Caco-2 (cell line): ENCODE data around the gene TAS2R4. TPM values are rescaled to one million over a fixed set of nuclear protein-coding genes. Genes with fewer than 3 reads are reported as not detected.

Experiments
- Bru-seq: library from RNA; stranded (reverse); fragments of 400-500 nt; gene quantifications from one replicate; lab custom pipeline; 2021; lab: Mats Ljungman, UMichigan
- BruChase-seq, 2 experiments: library from RNA; stranded (reverse); fragments of 400-500 nt; gene quantifications; one replicate each; lab custom pipeline; 2021; lab: Mats Ljungman, UMichigan
- BruUV-seq: library from RNA; stranded (reverse); fragments of 400-500 nt; replicated peaks from 2 replicates; lab custom pipeline; 2021; lab: Mats Ljungman, UMichigan
- CTCF ChIA-PET: fragments of 300-600 bp; sonication (Branson Sonifier 250); formaldehyde crosslinking; loops from one replicate; lab custom pipeline; 2022; ENCODE audit warnings: antibody characterized with exemption; lab: Charles Lee
- POLR2A ChIA-PET: fragments of 300-600 bp; sonication (Branson Sonifier 250); formaldehyde crosslinking; loops from one replicate; lab custom pipeline; 2022; ENCODE audit warnings: antibody characterized with exemption; lab: Charles Lee
- DNase-seq, 2 experiments: peaks; one replicate each; pipeline versions ENCODE4 v3.0.0 to v3.0.0-alpha.2; 2020 to 2022
- H3K27me3 ChIP-seq: replicated peaks from 2 replicates; pipeline ENCODE4 v1.6.0; 2011; ENCODE audit warnings: low read length; ENCODE audit not compliant: control insufficient read depth, insufficient read depth
- H3K36me3 ChIP-seq: 2 replicates; pipeline ENCODE4 v1.5.1; 2011; ENCODE audit warnings: low read length; ENCODE audit not compliant: control insufficient read depth, insufficient read depth
- H3K4me1 ChIP-seq: fragments of 250-450 bp; sonication (Bioruptor Pico); 2 replicates; pipeline ENCODE4 v1.5.1; 2020; ENCODE audit warnings: mild to moderate bottlenecking
- H3K4me3 ChIP-seq: 2 replicates; pipeline ENCODE4 v1.5.1; 2011; ENCODE audit warnings: low read depth, mild to moderate bottlenecking, control low read depth, low read length
- H3K9me3 ChIP-seq: fragments of 250-450 bp; sonication (Bioruptor Pico); 2 replicates; pipeline ENCODE4 v1.5.1; 2020; ENCODE audit warnings: mild to moderate bottlenecking, moderate library complexity
- H3K27ac Mint-ChIP-seq: one replicate; pipeline ENCODE4 v1.8.0; 2022; ENCODE audit warnings: mixed read lengths; ENCODE audit not compliant: unreplicated experiment
- H3K27me3 Mint-ChIP-seq: one replicate; pipeline ENCODE4 v1.8.0; 2022; ENCODE audit warnings: mixed read lengths; ENCODE audit not compliant: insufficient read depth, unreplicated experiment
- H3K36me3 Mint-ChIP-seq: one replicate; pipeline ENCODE4 v1.8.0; 2022; ENCODE audit warnings: mild to moderate bottlenecking, mixed read lengths; ENCODE audit not compliant: insufficient read depth, unreplicated experiment
- H3K4me1 Mint-ChIP-seq: one replicate; pipeline ENCODE4 v1.8.0; 2022; ENCODE audit warnings: low read depth, mixed read lengths; ENCODE audit not compliant: unreplicated experiment
- H3K4me3 Mint-ChIP-seq: one replicate; pipeline ENCODE4 v1.8.0; 2022; ENCODE audit warnings: mild to moderate bottlenecking, moderate library complexity, mixed read lengths; ENCODE audit not compliant: unreplicated experiment
- H3K9me3 Mint-ChIP-seq: one replicate; pipeline ENCODE4 v1.8.0; 2022; ENCODE audit warnings: mixed read lengths; ENCODE audit not compliant: unreplicated experiment
- CTCF ChIP-seq, 2 experiments: fragments of 200-600 bp in 1 of 2; IDR thresholded peaks; 1 replicate in 1 of 2; 2 replicates in 1 of 2; pipeline versions ENCODE4 v1.5.1 to v1.8.0; 2011 to 2022; ENCODE audit warnings: antibody characterized with exemption in 1 of 2, control low read depth in 1 of 2, inconsistent platforms in 1 of 2, low read depth in 1 of 2, low read length in 1 of 2, mild to moderate bottlenecking in 1 of 2, moderate library complexity in 1 of 2; ENCODE audit not compliant: insufficient read depth in 1 of 2, severe bottlenecking in 1 of 2, unreplicated experiment in 1 of 2
- intact Hi-C: fragments of 100-400 bp; cut with micrococcal nuclease; formaldehyde crosslinking; loops from one replicate; pipeline ENCODE4 v1.10.0; 2022; ENCODE audit not compliant: unreplicated experiment
- long read RNA-seq: library from polyadenylated mRNA; stranded (forward); transcript quantifications from one replicate; pipeline ENCODE4 v2.0.0, GENCODE V29; 2022
- total RNA-seq: library from RNA; stranded (reverse); gene quantifications from 2 replicates; pipeline ENCODE4 v1.2.3, GENCODE V29; 2022

TAS2R4 gene
- total RNA-seq (1.2 and 1.3 TPM in 2 replicates), Bru-seq, nascent RNA (percentile 66 among the genes with signal in this experiment), BruChase-seq, experiment 1, labeled RNA remaining after a 2-hour chase (percentile 82 among the genes with signal in this experiment), BruChase-seq, experiment 2, labeled RNA remaining after a 6-hour chase (percentile 85 among the genes with signal in this experiment)
- long read RNA-seq = 0 reads

- Mint-ChIP-seq H3K36me3 (peaks cover 5% of the 10 kb centered on the region), H3K9me3 (peaks cover 9% of the 10 kb centered on the region), H3K4me1 (no peaks in the 10 kb centered on the region), H3K27ac (no peak within 1 kb of the TSS), H3K27me3 (no peaks in the 10 kb centered on the region), H3K4me3 (no peak within 1 kb of the TSS)
- POLR2A ChIA-PET = no interaction called here
- Histone ChIP-seq H3K9me3 (no peaks in the 10 kb centered on the region), H3K4me1 (no peaks in the 10 kb centered on the region), H3K27me3 (no peaks in the 10 kb centered on the region), H3K36me3 (no peaks in the 10 kb centered on the region), H3K4me3 (no peak within 1 kb of the TSS)
- CTCF ChIA-PET = no interaction called here
- TF ChIP-seq CTCF (IDR thresholded peaks at IDR 0.05; ENCODE audit: insufficient read depth in 1 of 2, low read depth in 1 of 2, low read length in 1 of 2, severe bottlenecking in 1 of 2, unreplicated experiment in 1 of 2) = no peak
- BruUV-seq = no TSS peak
- no peak for DNase-seq
- intact Hi-C loops = no loop called here
These were observed at the start of gene TAS2R4 for GRCh38 chr7:141776374-141776773. TSS of gene TAS2R4 (plus strand) at chr7:141776674. CDS start at chr7:141778489, 1,815 bp downstream.

GRCh38 chr7:141729020-141729419 is 47.5 kb upstream of the TAS2R4 start:
- CTCF ChIA-PET = no interaction called here
- Histone ChIP-seq H3K9me3 (no peaks in the 10 kb centered on the region), H3K36me3 (no peaks in the 10 kb centered on the region), H3K4me1 (no peaks in the 10 kb centered on the region), H3K4me3 (no peak overlapping the region), H3K27me3 (no peaks in the 10 kb centered on the region)
- TF ChIP-seq CTCF (IDR thresholded peaks at IDR 0.05; ENCODE audit: insufficient read depth in 1 of 2, low read depth in 1 of 2, low read length in 1 of 2, severe bottlenecking in 1 of 2, unreplicated experiment in 1 of 2) = no peak
- Mint-ChIP-seq H3K36me3 (no peaks in the 10 kb centered on the region), H3K4me3 (no peak overlapping the region), H3K9me3 (no peaks in the 10 kb centered on the region), H3K27me3 (no peaks in the 10 kb centered on the region), H3K27ac (no peak overlapping the region), H3K4me1 (no peaks in the 10 kb centered on the region)
- POLR2A ChIA-PET = no interaction called here
- DNase-seq = no peak
- intact Hi-C loops = no loop called here
- no TSS peak for BruUV-seq

GRCh38 chr7:141731476-141732149 is 44.9 kb upstream of the TAS2R4 start:
- Mint-ChIP-seq H3K4me3 (no peak overlapping the region), H3K4me1 (no peaks in the 10 kb centered on the region), H3K27ac (no peak overlapping the region), H3K9me3 (no peaks in the 10 kb centered on the region), H3K27me3 (no peaks in the 10 kb centered on the region), H3K36me3 (no peaks in the 10 kb centered on the region)
- TF ChIP-seq CTCF (IDR thresholded peaks at IDR 0.05; ENCODE audit: insufficient read depth in 1 of 2, low read depth in 1 of 2, low read length in 1 of 2, severe bottlenecking in 1 of 2, unreplicated experiment in 1 of 2) = no peak
- CTCF ChIA-PET = interaction anchor here (2.5 kb wide), 1 partner anchor 77 kb away, joined by 12 read pairs; no protein-coding TSS in a partner anchor
- Histone ChIP-seq H3K4me3 (no peak overlapping the region), H3K36me3 (no peaks in the 10 kb centered on the region), H3K27me3 (no peaks in the 10 kb centered on the region), H3K4me1 (no peaks in the 10 kb centered on the region), H3K9me3 (no peaks in the 10 kb centered on the region)
- BruUV-seq = no TSS peak
- no peak for DNase-seq
- POLR2A ChIA-PET = interaction anchor here (0.6 kb wide), 1 partner anchor 41 kb away, joined by 4 read pairs; no protein-coding TSS in a partner anchor
- intact Hi-C loops = no loop called here
